ENCODE results near the gene FXYD7. TPM values are rescaled to one million over a fixed set of nuclear protein-coding genes. Genes with fewer than 3 reads are reported as not detected.

FXYD7 gene
- total and polyA plus RNA-seq, 2 donors (not counting 1 experiment from before 2014, with no cell fraction given), result not detected

GRCh38 chr19:35184267-35184666 is 41.2 kb downstream of the FXYD7 start:
- DNase-seq (ENCODE audit: low read depth in 2 of 2), result no peak
- no peaks in the 10 kb centered on the region for H3K9me3 ChIP-seq (ENCODE audit: control insufficient read depth, insufficient read depth, low read depth, low read length)

GRCh38 chr19:35184884-35185283 is 41.8 kb downstream of the FXYD7 start:
- H3K4me2 ChIP-seq (ENCODE audit: extremely low read depth, insufficient read depth, low read length), result no peak overlapping the region
- H3K36me3 ChIP-seq (ENCODE audit: control insufficient read depth, insufficient read depth, low read length), result no peaks in the 10 kb centered on the region
- H3K9ac ChIP-seq (ENCODE audit: insufficient read depth, low read length), result no peak overlapping the region
- H3K4me1 ChIP-seq (ENCODE audit: control insufficient read depth, extremely low read depth, insufficient read depth, low read length), result no peaks in the 10 kb centered on the region
- H3K4me3 ChIP-seq (replicated peaks in 1 of 4; ENCODE audit: control extremely low read depth in 1 of 4, insufficient read depth in 1 of 4, low read depth in 3 of 4, low read length in 4 of 4), result no peak overlapping the region
- H3K9me3 ChIP-seq (ENCODE audit: control insufficient read depth, insufficient read depth, low read depth, low read length), result no peaks in the 10 kb centered on the region
- H2AFZ ChIP-seq (ENCODE audit: low read length), result no peak overlapping the region
- H3K27ac ChIP-seq (ENCODE audit: insufficient read depth, low read length), result no peak overlapping the region
- DNase-seq (ENCODE audit: low read depth in 2 of 2), result no peak
- no peaks in the 10 kb centered on the region for H3K79me2 ChIP-seq (ENCODE audit: control insufficient read depth, insufficient read depth, low read length)
- H4K20me1 ChIP-seq (ENCODE audit: control insufficient read depth, extremely low read depth, insufficient read depth, low read length), result no peaks in the 10 kb centered on the region
- TF ChIP-seq CTCF (conservative IDR thresholded peaks at IDR 0.05 in 1 of 2, IDR thresholded peaks at IDR 0.05 in 1 of 2; ENCODE audit: low read depth in 1 of 2, low read length in 2 of 2) (no peak), EZH2 (IDR thresholded peaks at IDR 0.05; ENCODE audit: low read length, missing control alignments) (no peak)
- no peaks in the 10 kb centered on the region for H3K27me3 ChIP-seq (ENCODE audit: control insufficient read depth, insufficient read depth, low read length)

More at GRCh38 chr19:35184267-35184666, 41.2 kb downstream of the FXYD7 start:
- H3K27ac ChIP-seq (ENCODE audit: insufficient read depth, low read length), result no peak overlapping the region
- H3K4me2 ChIP-seq (ENCODE audit: extremely low read depth, insufficient read depth, low read length), result no peak overlapping the region
- no peak overlapping the region for H3K9ac ChIP-seq (ENCODE audit: insufficient read depth, low read length)
- TF ChIP-seq EZH2 (IDR thresholded peaks at IDR 0.05; ENCODE audit: low read length, missing control alignments), result no peak
- no peak for TF ChIP-seq CTCF (conservative IDR thresholded peaks at IDR 0.05 in 1 of 2, IDR thresholded peaks at IDR 0.05 in 1 of 2; ENCODE audit: low read depth in 1 of 2, low read length in 2 of 2)
- H4K20me1 ChIP-seq (ENCODE audit: control insufficient read depth, extremely low read depth, insufficient read depth, low read length), result no peaks in the 10 kb centered on the region
- H3K27me3 ChIP-seq (ENCODE audit: control insufficient read depth, insufficient read depth, low read length), result no peaks in the 10 kb centered on the region
- no peak overlapping the region for H3K4me3 ChIP-seq (replicated peaks in 1 of 4; ENCODE audit: control extremely low read depth in 1 of 4, insufficient read depth in 1 of 4, low read depth in 3 of 4, low read length in 4 of 4)
- no peaks in the 10 kb centered on the region for H3K36me3 ChIP-seq (ENCODE audit: control insufficient read depth, insufficient read depth, low read length)
- H3K4me1 ChIP-seq (ENCODE audit: control insufficient read depth, extremely low read depth, insufficient read depth, low read length), result no peaks in the 10 kb centered on the region
- no peak overlapping the region for H2AFZ ChIP-seq (ENCODE audit: low read length)
- H3K79me2 ChIP-seq (ENCODE audit: control insufficient read depth, insufficient read depth, low read length), result no peaks in the 10 kb centered on the region

GRCh38 chr19:35194012-35194984 is 51.2 kb downstream of the FXYD7 start:
- DNase-seq (ENCODE audit: low read depth in 2 of 2), result no peak
- H3K9ac ChIP-seq (ENCODE audit: insufficient read depth, low read length), result no peak overlapping the region
- no peaks in the 10 kb centered on the region for H3K36me3 ChIP-seq (ENCODE audit: control insufficient read depth, insufficient read depth, low read length)
- no peaks in the 10 kb centered on the region for H3K4me1 ChIP-seq (ENCODE audit: control insufficient read depth, extremely low read depth, insufficient read depth, low read length)
- TF ChIP-seq EZH2 (IDR thresholded peaks at IDR 0.05; ENCODE audit: low read length, missing control alignments) (no peak), CTCF (conservative IDR thresholded peaks at IDR 0.05 in 1 of 2, IDR thresholded peaks at IDR 0.05 in 1 of 2; ENCODE audit: low read depth in 1 of 2, low read length in 2 of 2) (no peak)
- H2AFZ ChIP-seq (ENCODE audit: low read length), result no peak overlapping the region
- H3K79me2 ChIP-seq (ENCODE audit: control insufficient read depth, insufficient read depth, low read length), result no peaks in the 10 kb centered on the region
- no peaks in the 10 kb centered on the region for H4K20me1 ChIP-seq (ENCODE audit: control insufficient read depth, extremely low read depth, insufficient read depth, low read length)
- no peak overlapping the region for H3K27ac ChIP-seq (ENCODE audit: insufficient read depth, low read length)
- H3K27me3 ChIP-seq (ENCODE audit: control insufficient read depth, insufficient read depth, low read length), result peaks cover 3% of the 10 kb centered on the region
- H3K4me3 ChIP-seq (replicated peaks in 1 of 4; ENCODE audit: control extremely low read depth in 1 of 4, insufficient read depth in 1 of 4, low read depth in 3 of 4, low read length in 4 of 4), result no peak overlapping the region
- H3K9me3 ChIP-seq (ENCODE audit: control insufficient read depth, insufficient read depth, low read depth, low read length), result no peaks in the 10 kb centered on the region
- H3K4me2 ChIP-seq (ENCODE audit: extremely low read depth, insufficient read depth, low read length), result no peak overlapping the region

All from fibroblast of lung (primary cell).